Fibroblast of gingiva (primary cell): Measurements from ENCODE around the gene MESP2.
"Not testable (repeated sequence)": the region's sequence is repeated elsewhere in the genome, so short reads cannot be mapped to it uniquely, and the experiment has no call there.

Experiments
- DNase-seq: peaks from one replicate; pipeline ENCODE4 v3.0.0-alpha.2; 2011; ENCODE audit warnings: low read depth

Gene MESP2

GRCh38 chr15:89781055-89781454 lies 4.9 kb downstream of the MESP2 start:
- no peak for DNase-seq

DNA sequence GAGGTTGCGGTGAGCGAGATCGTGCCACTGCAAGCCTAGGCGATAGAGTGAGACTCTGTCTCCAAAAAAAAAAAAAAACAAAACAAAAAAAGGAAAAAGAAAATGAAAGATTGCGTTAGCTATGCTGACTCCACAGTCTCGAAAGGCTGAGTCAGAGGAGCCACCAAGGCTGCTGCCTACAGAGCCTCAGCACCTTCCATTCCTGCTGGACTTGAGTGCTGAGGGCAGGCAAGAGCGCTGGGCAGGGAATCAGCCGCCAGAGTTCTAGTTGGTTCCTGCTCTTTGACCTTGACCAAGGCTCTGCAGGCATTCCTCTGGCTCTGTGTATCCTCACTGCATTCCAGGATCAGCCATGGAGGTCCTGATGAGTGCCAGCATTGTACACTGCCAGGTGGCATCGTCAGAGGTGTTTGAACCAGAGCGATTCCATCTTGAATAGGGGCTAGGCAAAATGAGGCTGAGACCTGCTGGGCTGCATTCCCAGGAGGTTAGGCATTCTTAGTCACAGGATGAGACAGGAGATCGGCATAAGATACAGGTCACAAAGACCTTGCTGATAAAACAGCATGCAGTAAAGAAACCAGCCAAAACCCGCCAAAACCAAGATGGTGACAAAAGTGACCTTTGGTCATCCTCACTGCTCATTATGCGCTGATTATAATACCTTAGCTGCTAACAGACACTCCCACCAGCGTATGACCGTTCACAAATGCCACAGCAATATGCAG lies 5.9 kb downstream of the MESP2 start:
- DNase-seq: peak; percentile 60

- DNase-seq: not testable (repeated sequence)
Observed at GRCh38 chr15:89782619-89782950, 6.5 kb downstream of the MESP2 start.

DNA sequence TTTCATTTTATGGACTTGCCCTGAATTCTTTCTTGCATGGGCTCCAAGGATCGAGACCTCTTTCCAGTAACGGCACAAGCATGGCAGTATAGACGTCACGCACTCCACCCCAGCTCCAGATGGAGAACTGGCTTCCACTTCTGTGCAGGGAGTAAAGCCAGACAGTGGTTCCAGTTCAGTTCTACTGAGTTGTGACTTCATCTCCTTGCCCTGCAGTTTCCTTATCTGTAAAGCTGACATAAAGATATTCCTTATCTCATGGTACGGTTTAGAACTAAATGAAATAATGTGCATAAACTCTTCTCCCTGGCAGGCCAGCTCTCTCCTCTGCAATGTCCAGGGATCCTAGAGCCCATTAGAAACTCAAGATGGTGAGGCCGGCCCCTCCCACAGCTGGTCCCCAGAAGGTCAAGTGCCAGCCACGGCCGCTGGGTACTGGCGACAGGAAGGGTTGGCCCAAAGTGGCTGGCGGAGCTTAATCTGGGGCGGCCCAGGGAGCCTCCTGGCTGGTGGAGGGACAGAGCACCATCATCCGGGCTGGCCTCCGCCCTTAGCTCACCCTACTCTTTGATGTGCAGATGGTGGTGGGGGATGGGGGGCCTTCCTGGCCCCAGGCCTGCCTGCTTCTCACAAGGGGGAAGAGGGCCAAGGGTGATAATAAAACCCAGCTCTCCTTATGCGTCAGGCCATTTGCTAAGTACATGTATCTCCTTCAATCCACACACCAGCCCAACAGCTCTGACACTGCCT lies 7.2 kb downstream of the MESP2 start:
- DNase-seq: peak; percentile 81

- DNase-seq: no peak
Observed at GRCh38 chr15:89783861-89784685, 7.9 kb downstream of the MESP2 start.

GRCh38 chr15:89784686-89784960 lies 8.5 kb downstream of the MESP2 start:
- no peak for DNase-seq

DNA sequence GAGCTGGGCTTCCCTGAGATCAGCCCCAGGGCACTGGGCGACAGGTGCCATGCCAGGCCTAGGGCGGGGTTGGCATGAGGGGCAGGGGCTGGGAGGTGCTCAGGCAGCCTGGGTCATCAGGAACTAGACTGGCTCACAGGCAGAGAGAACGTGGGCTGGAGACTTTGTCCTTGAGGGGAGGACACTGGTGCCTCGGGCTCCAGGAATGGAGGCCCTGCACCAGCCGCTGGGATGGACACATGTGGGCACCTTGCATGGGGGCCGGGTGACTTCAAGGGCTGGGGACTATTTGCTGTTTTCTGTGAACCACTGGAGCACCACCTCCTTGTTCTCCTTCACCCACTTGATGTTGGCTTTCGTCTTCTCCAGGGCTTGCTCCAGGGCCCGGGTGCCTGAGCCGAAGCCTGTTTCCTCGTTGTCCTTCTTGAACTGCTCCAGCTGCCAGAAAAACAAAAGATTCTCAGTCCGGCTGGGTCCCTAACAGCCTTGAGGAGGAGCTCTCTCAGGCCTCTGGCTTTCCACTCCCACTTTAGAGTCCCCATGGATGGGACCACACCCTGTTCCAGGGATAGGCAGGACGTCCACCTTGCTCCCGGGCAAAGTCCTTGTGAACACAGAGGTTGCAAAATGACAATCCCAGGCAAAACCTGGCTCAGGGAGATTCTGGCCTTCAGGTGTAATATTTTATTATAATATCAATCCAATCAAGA lies 9.1 kb downstream of the MESP2 start:
- no peak for DNase-seq

GRCh38 chr15:89785774-89786140 lies 9.6 kb downstream of the MESP2 start:
- DNase-seq: no peak

- no peak for DNase-seq
Observed at GRCh38 chr15:89787944-89788343, 11.8 kb downstream of the MESP2 start.

DNA sequence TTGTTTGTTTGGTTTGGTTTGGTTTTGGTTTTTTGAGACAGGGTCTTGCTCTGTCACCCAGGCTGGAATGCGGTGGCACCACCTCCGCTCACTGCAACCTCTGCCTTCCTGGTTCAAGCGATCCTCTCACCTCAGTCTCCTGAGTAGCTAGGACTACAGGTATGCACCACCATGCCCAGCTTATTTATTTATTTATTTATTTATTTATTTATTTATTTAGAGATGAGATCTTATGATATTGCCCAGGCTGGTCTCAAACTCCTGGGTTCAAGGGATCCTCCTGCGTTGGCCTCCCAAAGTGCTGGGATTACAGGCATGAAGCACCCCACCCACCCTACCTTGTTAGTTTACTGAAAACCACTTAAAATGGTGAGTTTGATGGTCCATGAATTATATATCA lies 12.5 kb downstream of the MESP2 start:
- not testable (repeated sequence) for DNase-seq

DNA sequence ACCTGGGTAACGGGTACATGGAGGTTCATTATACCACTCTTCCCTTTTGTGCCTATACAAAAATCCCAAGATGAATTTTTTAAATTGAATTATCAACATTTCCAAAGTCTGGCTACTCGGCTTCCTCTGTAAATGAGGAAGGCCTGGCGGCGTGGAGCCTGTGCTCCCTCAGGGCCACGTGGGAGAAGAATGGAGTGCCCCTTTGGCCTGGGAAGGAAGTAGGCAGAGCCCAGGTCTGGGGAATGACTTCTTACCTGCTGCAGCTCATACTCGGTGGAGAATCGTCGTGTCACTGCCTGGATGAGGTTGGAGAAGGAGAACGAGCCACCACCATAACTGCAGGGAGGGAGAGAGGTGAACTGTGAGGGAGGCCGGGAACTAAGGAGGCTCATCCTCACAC lies 14.1 kb downstream of the MESP2 start:
- no peak for DNase-seq

- no peak for DNase-seq
Observed at GRCh38 chr15:89790661-89791060, 14.5 kb downstream of the MESP2 start.

- no peak for DNase-seq
Observed at GRCh38 chr15:89792106-89792805, 16.1 kb downstream of the MESP2 start.

DNA sequence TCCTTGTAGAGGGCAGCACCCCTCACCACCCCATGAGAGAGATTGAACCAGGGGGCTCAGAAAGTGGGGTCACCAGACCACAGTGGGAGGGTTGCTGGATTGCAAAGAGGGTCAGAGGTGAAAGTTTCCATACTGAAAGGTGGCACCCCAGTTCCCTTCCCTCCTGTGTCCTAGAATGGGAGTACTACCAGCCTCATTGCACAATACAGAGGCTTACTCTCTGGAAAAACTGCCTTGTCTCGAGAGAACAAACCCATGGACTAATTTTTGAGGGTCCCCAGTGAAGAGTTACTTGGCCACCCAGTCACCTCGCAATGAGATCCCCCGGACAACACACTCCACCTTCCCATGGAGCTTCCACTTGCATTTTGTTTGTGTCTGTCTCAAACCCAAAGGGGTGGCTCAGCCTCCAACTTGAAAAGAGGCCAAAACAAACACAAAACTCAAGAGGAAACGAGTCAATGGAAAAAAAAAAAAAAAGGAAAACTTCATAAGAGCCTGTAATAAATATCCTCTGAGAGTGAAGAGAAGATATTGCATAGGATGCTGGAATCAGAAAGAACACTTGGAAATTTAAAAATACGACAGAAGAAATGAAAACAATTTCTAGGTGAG lies 18.6 kb downstream of the MESP2 start:
- peak; percentile 73 for DNase-seq

GRCh38 chr15:89795996-89796395 lies 19.9 kb downstream of the MESP2 start:
- DNase-seq: no peak

DNA sequence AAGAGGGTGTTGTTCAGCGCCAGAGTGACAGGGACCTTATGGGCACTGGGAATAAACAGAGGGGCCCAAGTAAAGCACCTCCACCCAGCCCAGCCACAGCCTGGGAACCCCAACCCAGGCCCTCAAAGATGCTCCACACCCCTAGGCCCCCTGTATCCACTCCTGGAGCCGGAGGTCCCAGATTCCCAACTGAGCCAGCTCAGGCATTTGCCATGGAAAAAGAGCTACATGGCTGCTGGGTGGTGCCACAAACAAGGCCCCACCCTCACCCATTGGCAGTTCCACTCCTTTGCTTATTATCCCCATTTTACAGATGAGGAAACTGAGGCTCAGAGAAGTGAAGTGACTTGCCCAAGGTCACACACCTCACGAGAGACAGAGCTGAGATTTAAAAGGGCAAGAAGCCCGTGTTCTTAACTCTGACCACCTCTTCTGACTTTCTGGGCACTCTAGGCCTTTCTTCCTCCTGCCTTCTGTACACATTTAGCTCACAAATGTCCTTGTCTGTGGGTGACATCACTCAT lies 21.6 kb downstream of the MESP2 start:
- DNase-seq: no peak

DNA sequence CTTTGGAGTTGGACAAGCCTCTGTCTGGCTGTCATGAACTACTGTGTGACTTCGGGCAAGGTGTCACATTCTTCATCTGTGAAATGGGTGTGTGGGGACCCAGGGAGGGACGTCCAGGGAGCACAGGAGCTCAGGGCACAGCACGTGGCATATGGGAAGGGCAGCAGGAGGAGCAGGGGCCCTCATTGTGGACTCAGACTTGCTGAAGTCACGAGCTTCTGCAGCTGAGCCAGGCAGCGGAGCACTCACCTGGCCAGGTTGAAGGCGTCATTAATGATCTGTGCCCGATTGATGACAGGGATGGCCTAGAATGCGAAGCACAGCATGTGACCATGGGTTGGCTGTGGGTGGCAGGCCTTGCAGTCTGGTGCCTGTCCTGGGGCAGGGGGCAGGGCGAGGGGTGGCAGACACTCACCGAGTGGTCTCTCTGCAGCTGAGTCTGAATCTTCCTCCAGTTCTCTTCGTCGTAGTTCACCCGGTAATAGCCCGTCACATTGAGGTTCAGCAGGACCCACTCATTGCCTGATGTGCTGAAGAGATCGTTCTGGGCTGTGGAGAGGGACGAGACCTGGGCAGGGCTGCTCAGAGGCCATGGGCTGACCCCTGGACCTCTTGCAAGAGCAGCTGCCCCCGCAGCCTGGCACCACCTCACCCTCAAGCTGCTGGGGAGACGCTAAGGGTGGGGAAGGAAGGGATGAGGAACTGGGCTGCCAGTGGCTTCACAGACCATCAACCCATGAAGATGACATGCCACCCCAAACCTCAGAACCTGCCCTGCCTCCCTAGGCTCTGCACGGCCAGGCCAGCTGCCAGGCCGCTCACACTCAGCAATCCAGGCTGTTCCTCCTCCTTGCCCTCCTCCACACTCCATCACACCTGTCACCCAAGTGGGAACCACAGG lies 23.1 kb downstream of the MESP2 start:
- DNase-seq: no peak

- DNase-seq: no peak
Observed at GRCh38 chr15:89799918-89800498, 23.9 kb downstream of the MESP2 start.

DNA sequence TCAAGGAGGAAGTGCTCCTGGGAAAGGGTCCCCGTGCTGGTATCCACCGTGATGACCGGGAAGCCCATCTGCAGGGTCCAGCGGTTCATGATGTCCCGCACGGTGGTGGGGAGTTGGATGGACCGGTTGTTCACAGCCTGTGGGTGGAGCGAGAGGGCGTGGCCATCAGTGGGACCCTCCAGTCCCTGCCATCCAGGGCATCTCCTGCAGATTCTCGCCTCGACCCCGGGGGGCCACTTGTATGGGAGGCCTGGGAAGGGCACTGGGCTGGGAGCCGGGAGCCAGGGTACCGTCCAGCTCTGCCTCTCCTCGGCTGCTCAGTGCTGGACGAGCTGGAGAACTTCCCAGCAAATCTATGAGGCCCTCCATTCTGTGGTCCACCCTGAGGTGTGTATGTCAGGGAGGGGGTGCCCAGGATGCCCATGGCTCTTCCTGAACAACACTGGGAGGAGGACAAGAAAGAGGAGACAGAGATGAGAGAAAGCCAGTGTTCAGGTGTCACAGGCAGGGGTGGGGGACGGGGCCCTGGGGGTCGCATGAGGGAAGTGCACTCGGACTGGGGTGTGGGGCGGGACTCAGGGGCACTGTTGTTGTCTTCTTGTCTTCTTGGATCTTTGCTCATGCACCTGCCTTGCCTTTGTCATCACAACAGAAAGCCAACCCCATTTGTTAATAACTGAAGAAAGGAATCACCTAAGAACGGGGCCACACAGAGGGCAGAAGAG lies 25.5 kb downstream of the MESP2 start:
- DNase-seq: no peak
